DMS153 treated with DMSO at 0.1 percent for 48 hours (cell line): ENCODE measurements around the gene AHI1.

ENCODE experiments used
- DNase-seq: peaks from one replicate; lab custom pipeline; 2025; ENCODE audit not compliant: unreplicated experiment; lab: John Stamatoyannopoulos, UW

The AHI1 gene

GRCh38 chr6:135497412-135498184, at the start of gene AHI1:
TSS of gene AHI1 (minus strand) at chr6:135497740. CDS start at chr6:135492237, 5,503 bp downstream.
- DNase-seq, result peak; percentile 89

GRCh38 chr6:135546680-135547418, 49.3 kb upstream of the AHI1 start:
- no peak for DNase-seq

- no peak for DNase-seq
These were observed 48.7 kb upstream of the AHI1 start for GRCh38 chr6:135546206-135546605.

GRCh38 chr6:135540207-135540840, 42.8 kb upstream of the AHI1 start:
- no peak for DNase-seq

GRCh38 chr6:135537741-135538301, 40.3 kb upstream of the AHI1 start:
- DNase-seq, result no peak

- DNase-seq, result peak; percentile 54
These were observed 38.5 kb upstream of the AHI1 start for GRCh38 chr6:135535989-135536414.

- DNase-seq, result no peak
These were observed 37.3 kb upstream of the AHI1 start for GRCh38 chr6:135534773-135535380.

- DNase-seq, result no peak
These were observed 35.0 kb upstream of the AHI1 start for GRCh38 chr6:135532559-135532958.

GRCh38 chr6:135531954-135532490, 34.5 kb upstream of the AHI1 start:
- DNase-seq, result no peak

GRCh38 chr6:135530113-135530512, 32.6 kb upstream of the AHI1 start:
- DNase-seq, result no peak

- no peak for DNase-seq
These were observed 30.4 kb upstream of the AHI1 start for GRCh38 chr6:135527960-135528249.

GRCh38 chr6:135527116-135527959, 29.8 kb upstream of the AHI1 start:
- DNase-seq, result no peak

- DNase-seq, result no peak
These were observed 28.1 kb upstream of the AHI1 start for GRCh38 chr6:135525594-135525993.

GRCh38 chr6:135522965-135523692, 25.6 kb upstream of the AHI1 start:
- no peak for DNase-seq

GRCh38 chr6:135521431-135521830, 23.9 kb upstream of the AHI1 start:
- DNase-seq, result no peak

- no peak for DNase-seq
These were observed 23.2 kb upstream of the AHI1 start for GRCh38 chr6:135520781-135521180.

- no peak for DNase-seq
These were observed 21.8 kb upstream of the AHI1 start for GRCh38 chr6:135519348-135519747.

GRCh38 chr6:135517527-135517926, 20.0 kb upstream of the AHI1 start:
- no peak for DNase-seq

GRCh38 chr6:135514706-135515105, 17.2 kb upstream of the AHI1 start:
- no peak for DNase-seq
